Activated T-cell treated with anti-CD3 and anti-CD28 coated beads, Interleukin-2, amount 50 U/mL, for 24 hours (primary cell): ENCODE measurements around the gene CLCC1.
"Not testable (repeated sequence)": the region's sequence is repeated elsewhere in the genome, so short reads cannot be mapped to it uniquely, and the experiment has no call there.

Source experiments
- DNase-seq: peaks from one replicate; pipeline ENCODE4 v3.0.0-alpha.2; 2020
- H3K27ac Mint-ChIP-seq: 2 replicates; pipeline ENCODE4 v1.8.0; 2020; ENCODE audit warnings: mild to moderate bottlenecking, mixed read lengths
- H3K27me3 Mint-ChIP-seq: 2 replicates; pipeline ENCODE4 v1.8.0; 2020; ENCODE audit warnings: mixed read lengths
- H3K36me3 Mint-ChIP-seq: 2 replicates; pipeline ENCODE4 v1.8.0; 2020; ENCODE audit warnings: low read depth, mixed read lengths
- H3K4me1 Mint-ChIP-seq: 2 replicates; pipeline ENCODE4 v1.8.0; 2020; ENCODE audit warnings: low read depth, mixed read lengths
- H3K4me3 Mint-ChIP-seq: 2 replicates; pipeline ENCODE4 v1.8.0; 2020; ENCODE audit warnings: mild to moderate bottlenecking, moderate library complexity, mixed read lengths
- H3K9me3 Mint-ChIP-seq: 2 replicates; pipeline ENCODE4 v1.8.0; 2020; ENCODE audit warnings: mixed read lengths

Gene CLCC1

GRCh38 chr1:108951242-108951641 lies 12.0 kb downstream of the CLCC1 start:
- Mint-ChIP-seq H3K27me3 (no peaks in the 10 kb centered on the region), H3K4me1 (peaks cover 15% of the 10 kb centered on the region), H3K36me3 (peaks cover 61% of the 10 kb centered on the region), H3K9me3 (no peaks in the 10 kb centered on the region), H3K27ac (no peak overlapping the region), H3K4me3 (no peak overlapping the region)
- no peak for DNase-seq

- Mint-ChIP-seq H3K36me3 (peaks cover 57% of the 10 kb centered on the region), H3K27ac (no peak overlapping the region), H3K27me3 (no peaks in the 10 kb centered on the region), H3K4me1 (peaks cover 7% of the 10 kb centered on the region), H3K4me3 (no peak overlapping the region), H3K9me3 (no peaks in the 10 kb centered on the region)
- DNase-seq: no peak
Observed at GRCh38 chr1:108949044-108949443, 14.2 kb downstream of the CLCC1 start.

DNA sequence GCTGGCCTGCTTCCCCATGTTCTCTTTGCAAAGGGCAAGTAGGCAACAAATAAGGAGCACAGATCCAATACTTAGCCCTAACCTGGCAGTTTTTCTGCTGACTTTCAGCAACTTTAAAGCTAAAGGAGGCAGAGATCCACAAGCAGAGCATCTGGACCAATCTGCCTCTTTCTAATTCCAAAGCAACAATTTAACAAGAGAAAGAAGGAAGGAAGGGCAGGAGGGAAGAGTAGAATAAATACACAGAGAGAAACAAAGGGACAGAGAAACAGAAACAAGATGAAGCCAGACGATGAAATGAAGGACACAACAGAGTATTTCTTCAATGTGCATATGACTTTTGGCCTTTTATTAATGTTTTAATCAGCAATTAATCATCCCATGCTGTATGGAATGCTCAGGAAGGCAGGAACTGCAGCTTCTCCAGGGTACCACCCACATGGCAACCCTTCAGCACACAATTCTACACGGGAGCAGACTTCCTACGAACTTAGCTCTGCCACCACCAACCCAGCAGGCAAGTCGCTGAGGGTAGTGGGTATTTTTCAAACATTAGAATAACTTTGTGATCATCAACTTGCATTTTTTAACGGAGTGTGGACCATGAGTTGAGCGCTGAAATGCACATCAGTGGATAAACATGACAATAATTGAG lies 15.3 kb downstream of the CLCC1 start:
- H3K4me1 Mint-ChIP-seq: peaks cover 3% of the 10 kb centered on the region
- no peaks in the 10 kb centered on the region for H3K9me3 Mint-ChIP-seq
- H3K27me3 Mint-ChIP-seq: no peaks in the 10 kb centered on the region
- no peak for DNase-seq
- H3K4me3 Mint-ChIP-seq: no peak overlapping the region
- no peak overlapping the region for H3K27ac Mint-ChIP-seq
- peaks cover 58% of the 10 kb centered on the region for H3K36me3 Mint-ChIP-seq

- DNase-seq: no peak
- H3K4me3 Mint-ChIP-seq: no peak overlapping the region
- no peaks in the 10 kb centered on the region for H3K27me3 Mint-ChIP-seq
- peaks cover 88% of the 10 kb centered on the region for H3K36me3 Mint-ChIP-seq
- H3K9me3 Mint-ChIP-seq: no peaks in the 10 kb centered on the region
- H3K4me1 Mint-ChIP-seq: no peaks in the 10 kb centered on the region
- H3K27ac Mint-ChIP-seq: no peak overlapping the region
Observed at GRCh38 chr1:108936170-108936569, 27.1 kb downstream of the CLCC1 start.

GRCh38 chr1:108933944-108934343 lies 29.3 kb downstream of the CLCC1 start:
- peaks cover 90% of the 10 kb centered on the region for H3K36me3 Mint-ChIP-seq
- H3K27me3 Mint-ChIP-seq: no peaks in the 10 kb centered on the region
- no peaks in the 10 kb centered on the region for H3K4me1 Mint-ChIP-seq
- H3K9me3 Mint-ChIP-seq: no peaks in the 10 kb centered on the region
- no peak for DNase-seq
- H3K4me3 Mint-ChIP-seq: no peak overlapping the region
- H3K27ac Mint-ChIP-seq: peak overlapping the region; percentile 55

DNA sequence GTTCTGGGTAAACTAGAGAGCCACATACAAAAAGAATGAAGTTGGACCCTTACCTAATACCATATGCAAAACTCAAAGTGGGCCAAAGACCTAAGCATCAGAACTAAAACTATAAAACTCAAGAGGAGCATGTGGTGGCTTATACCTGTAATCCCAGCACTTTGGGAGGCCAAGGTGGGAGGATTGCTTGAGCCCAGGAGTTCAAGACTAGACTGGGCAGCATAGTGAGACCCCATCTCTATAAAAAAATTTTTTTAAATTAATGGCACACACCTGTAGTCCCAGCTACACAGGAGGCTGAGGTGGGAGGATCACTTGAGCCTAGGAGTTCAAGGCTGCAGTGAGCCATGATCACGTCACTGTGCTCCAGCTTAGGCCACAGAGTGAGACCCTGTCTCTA lies 35.7 kb downstream of the CLCC1 start:
- not testable (repeated sequence) for H3K4me1 Mint-ChIP-seq, H3K9me3 Mint-ChIP-seq, H3K27ac Mint-ChIP-seq, H3K27me3 Mint-ChIP-seq, H3K4me3 Mint-ChIP-seq, DNase-seq
- H3K36me3 Mint-ChIP-seq: peaks cover 53% of the 10 kb centered on the region

- Mint-ChIP-seq H3K36me3 (peaks cover 42% of the 10 kb centered on the region), H3K4me3 (no peak overlapping the region), H3K27ac (no peak overlapping the region), H3K27me3 (no peaks in the 10 kb centered on the region), H3K4me1 (no peaks in the 10 kb centered on the region), H3K9me3 (no peaks in the 10 kb centered on the region)
- DNase-seq: no peak
Observed at GRCh38 chr1:108925920-108926319, 37.4 kb downstream of the CLCC1 start.

DNA sequence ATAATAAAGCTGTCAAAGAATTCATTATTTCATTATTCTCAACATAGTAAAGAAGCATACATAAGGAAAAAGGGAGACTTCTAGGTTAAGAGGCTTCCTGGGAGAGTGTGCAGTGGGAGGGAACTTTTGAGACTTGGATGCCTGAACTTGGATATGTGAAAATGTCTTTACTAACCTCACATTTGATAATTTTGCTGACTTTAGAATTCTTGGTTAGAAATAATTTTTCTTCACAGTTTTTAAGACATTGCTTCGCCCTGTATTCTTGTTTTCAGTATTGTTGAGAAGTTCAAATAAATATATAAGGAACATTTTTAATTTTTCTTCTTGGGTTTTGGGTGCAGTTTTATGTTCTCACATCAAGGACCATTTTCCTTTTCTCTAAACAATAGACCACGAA lies 46.5 kb downstream of the CLCC1 start:
- H3K4me3 Mint-ChIP-seq: no peak overlapping the region
- H3K27me3 Mint-ChIP-seq: no peaks in the 10 kb centered on the region
- H3K4me1 Mint-ChIP-seq: no peaks in the 10 kb centered on the region
- H3K36me3 Mint-ChIP-seq: no peaks in the 10 kb centered on the region
- DNase-seq: no peak
- H3K9me3 Mint-ChIP-seq: no peaks in the 10 kb centered on the region
- no peak overlapping the region for H3K27ac Mint-ChIP-seq
